HCT116 (cell line): ENCODE results near the gene GLOD4. TPM values are rescaled to one million over a fixed set of nuclear protein-coding genes. Genes with fewer than 3 reads are reported as not detected.

ENCODE experiments used
- ATAC-seq: fragments of 200-7000 bp; cut with Tn5 transposase; 2 replicates; pipeline ENCODE4 v1.9.1; 2020; ENCODE audit warnings: mild to moderate bottlenecking, moderate library complexity
- BruUV-seq: library from RNA; stranded (reverse); fragments of 400-500 nt; replicated peaks from 2 replicates; lab custom pipeline; 2021; lab: Mats Ljungman, UMichigan
- CTCF ChIA-PET: fragments of 300-600 bp; sonication (Branson Sonifier 250); formaldehyde crosslinking; loops from one replicate; lab custom pipeline; 2021; ENCODE audit warnings: antibody characterized with exemption; lab: Charles Lee
- POLR2A ChIA-PET: fragments of 300-600, 350-600 bp; sonication (Branson Sonifier 250); formaldehyde crosslinking; loops from one replicate; lab custom pipeline; 2021; ENCODE audit warnings: antibody characterized with exemption; lab: Charles Lee
- RAD21 ChIA-PET, 2 experiments: fragments of 300-600 bp; sonication (Branson Sonifier 250); formaldehyde crosslinking; loops; one replicate each; lab custom pipeline; 2023; ENCODE audit warnings: low total read pairs in 2 of 2; ENCODE audit not compliant: uncharacterized antibody in 2 of 2, unreplicated experiment in 2 of 2, low non-redundant PET in 1 of 2; lab: Charles Lee
- DNase-seq: peaks from one replicate; pipeline ENCODE4 v3.0.0-alpha.2; 2010; ENCODE audit warnings: low read depth, low spot score
- H2AFZ ChIP-seq: fragments of 200-600 bp; shearing (Covaris generic), sonication (generic); 2 replicates; pipeline ENCODE4 v1.6.1; 2017; ENCODE audit warnings: low read depth, mixed run types, mixed read lengths, antibody characterized with exemption, low read length; ENCODE audit not compliant: poor library complexity, severe bottlenecking
- H3K27ac ChIP-seq: 2 replicates; pipeline ENCODE4 v1.5.1; 2012; ENCODE audit warnings: low read depth, low read length
- H3K27me3 ChIP-seq: fragments of 200-600 bp; sonication (generic); 2 replicates; pipeline ENCODE4 v1.6.1; 2016; ENCODE audit warnings: mixed run types, low read length, mixed read lengths; ENCODE audit not compliant: insufficient read depth
- H3K36me3 ChIP-seq, 2 experiments: fragments of 200-500 bp in 1 of 2; fragments of 200-600 bp in 1 of 2; sonication (Bioruptor generic) in 1 of 2; sonication (generic) in 1 of 2; 2 replicates each; pipeline versions ENCODE4 v1.5.1 to v1.6.1; 2014 to 2016; ENCODE audit warnings: low read length in 2 of 2, inconsistent platforms in 1 of 2, mixed read lengths in 1 of 2, mixed run types in 1 of 2; ENCODE audit not compliant: insufficient read depth in 2 of 2, control insufficient read depth in 1 of 2
- H3K4me1 ChIP-seq, 2 experiments: fragments of 200-600 bp in 1 of 2; sonication (generic) in 1 of 2; 2 replicates each; pipeline versions ENCODE4 v1.5.1 to v1.6.1; 2012 to 2017; ENCODE audit warnings: low read length in 2 of 2, inconsistent platforms in 1 of 2, mild to moderate bottlenecking in 1 of 2, mixed read lengths in 1 of 2, mixed run types in 1 of 2, moderate library complexity in 1 of 2; ENCODE audit not compliant: insufficient read depth in 2 of 2, control insufficient read depth in 1 of 2
- H3K4me2 ChIP-seq: fragments of 200-600 bp; sonication (generic); 2 replicates; pipeline ENCODE4 v1.6.1; 2017; ENCODE audit warnings: mixed run types, low read length, mixed read lengths
- H3K4me3 ChIP-seq, 2 experiments: fragments of 200-600 bp in 1 of 2; sonication (generic) in 1 of 2; replicated peaks in 1 of 2; 2 replicates each; pipeline ENCODE4 v1.5.1; 2011 to 2016; ENCODE audit warnings: low read length in 2 of 2, control low read depth in 1 of 2, low read depth in 1 of 2, mild to moderate bottlenecking in 1 of 2, mixed read lengths in 1 of 2, mixed run types in 1 of 2
- H3K79me2 ChIP-seq: fragments of 200-600 bp; sonication (generic); 2 replicates; pipeline ENCODE4 v1.6.1; 2017; ENCODE audit warnings: mild to moderate bottlenecking, mixed run types, low read length, moderate library complexity, mixed read lengths; ENCODE audit not compliant: insufficient read depth
- H3K9ac ChIP-seq: fragments of 200-600 bp; sonication (generic); 2 replicates; pipeline ENCODE4 v1.6.1; 2016; ENCODE audit warnings: low read length, mixed read lengths
- H3K9me2 ChIP-seq: fragments of 200-600 bp; sonication (generic), shearing (Covaris generic); 2 replicates; pipeline ENCODE4 v1.6.1; 2017; ENCODE audit warnings: mixed run types, mild to moderate bottlenecking, moderate library complexity; ENCODE audit not compliant: insufficient read depth
- H3K9me3 ChIP-seq, 2 experiments: fragments of 200-500 bp in 1 of 2; fragments of 200-600 bp in 1 of 2; sonication (Bioruptor generic) in 1 of 2; sonication (generic) in 1 of 2; 2 replicates each; pipeline ENCODE4 v1.6.1; 2014 to 2017; ENCODE audit warnings: low read length in 2 of 2, mixed read lengths in 2 of 2, inconsistent platforms in 1 of 2, low read depth in 1 of 2, mild to moderate bottlenecking in 1 of 2, mixed run types in 1 of 2, moderate library complexity in 1 of 2; ENCODE audit not compliant: control insufficient read depth in 1 of 2, insufficient read depth in 1 of 2
- H4K20me1 ChIP-seq: fragments of 200-600 bp; sonication (generic), shearing (Covaris generic); 2 replicates; pipeline ENCODE4 v1.6.1; 2017; ENCODE audit warnings: mixed run types, mild to moderate bottlenecking, moderate library complexity; ENCODE audit not compliant: insufficient read depth
- ATF3 ChIP-seq: IDR thresholded peaks from 2 replicates; pipeline ENCODE4 v1.6.1; 2012
- CBX3 ChIP-seq: IDR thresholded peaks from 2 replicates; pipeline ENCODE4 v1.6.1; 2012; ENCODE audit warnings: low read depth
- CEBPB ChIP-seq: IDR thresholded peaks from 2 replicates; pipeline ENCODE4 v1.6.1; 2012; ENCODE audit warnings: low read depth
- EGR1 ChIP-seq: IDR thresholded peaks from 2 replicates; pipeline ENCODE4 v1.6.1; 2012; ENCODE audit warnings: low read depth
- ELF1 ChIP-seq: IDR thresholded peaks from 2 replicates; pipeline ENCODE4 v1.6.1; 2012; ENCODE audit warnings: low read depth, borderline replicate concordance
- EZH2 ChIP-seq: fragments of 200-600 bp; sonication (generic); IDR thresholded peaks from 2 replicates; pipeline ENCODE4 v1.6.1; 2017; ENCODE audit warnings: antibody characterized with exemption, mixed run types
- EZH2phosphoT487 ChIP-seq: fragments of 200-600 bp; IDR thresholded peaks from 2 replicates; pipeline ENCODE4 v1.6.1; 2018; ENCODE audit warnings: antibody characterized with exemption, borderline replicate concordance
- FOSL1 ChIP-seq: IDR thresholded peaks from 2 replicates; pipeline ENCODE4 v1.6.1; 2012; ENCODE audit warnings: low read depth
- POLR2A ChIP-seq: IDR thresholded peaks from 2 replicates; pipeline ENCODE4 v1.7.0; 2011; ENCODE audit warnings: borderline replicate concordance; ENCODE audit not compliant: insufficient read depth, insufficient read length; ENCODE audit errors: extremely low read depth
- POLR2AphosphoS5 ChIP-seq: IDR thresholded peaks from 2 replicates; pipeline ENCODE4 v1.6.1; 2011; ENCODE audit warnings: mild to moderate bottlenecking, low read depth, low read length, moderate library complexity
- SIN3A ChIP-seq: IDR thresholded peaks from 2 replicates; pipeline ENCODE4 v1.6.1; 2012; ENCODE audit warnings: low read depth
- SP1 ChIP-seq: IDR thresholded peaks from 2 replicates; pipeline ENCODE4 v1.6.1; 2012; ENCODE audit warnings: low read depth
- TCF7L2 ChIP-seq: IDR thresholded peaks from 2 replicates; pipeline ENCODE4 v1.7.0; 2011; ENCODE audit warnings: borderline replicate concordance, inconsistent platforms; ENCODE audit not compliant: insufficient read depth, insufficient read length; ENCODE audit errors: extremely low read depth
- ZBTB33 ChIP-seq: IDR thresholded peaks from 2 replicates; pipeline ENCODE4 v1.6.1; 2011; ENCODE audit warnings: mild to moderate bottlenecking, low read length, moderate library complexity; ENCODE audit not compliant: insufficient replicate concordance; ENCODE audit errors: extremely low read depth
- ZNF274 ChIP-seq: fragments of 200-500 bp; sonication (Bioruptor generic); IDR thresholded peaks from 2 replicates; pipeline ENCODE4 v1.6.1; 2014; ENCODE audit warnings: mild to moderate bottlenecking, low read depth, low read length, inconsistent platforms
- intact Hi-C: fragments of 100-400 bp; cut with micrococcal nuclease; formaldehyde crosslinking; loops from 2 replicates; pipeline ENCODE4 v1.10.0; 2022
- total RNA-seq: library from RNA; stranded (reverse); gene quantifications from one replicate; pipeline ENCODE4 v1.2.1, GENCODE V29; 2021; ENCODE audit not compliant: unreplicated experiment
- TF ChIP-seq, protein P1 (sequence below), 3 experiments: fragments of 200-600 bp in 1 of 3; sonication (generic) in 1 of 3; IDR thresholded peaks in 2 of 3; conservative IDR thresholded peaks in 1 of 3; 2 replicates each; pipeline ENCODE4 v1.5.1; 2012 to 2017; ENCODE audit warnings: low read depth in 2 of 3, low read length in 2 of 3, antibody characterized with exemption in 1 of 3, borderline replicate concordance in 1 of 3, control low read depth in 1 of 3, mild to moderate bottlenecking in 1 of 3, mixed read lengths in 1 of 3, mixed run types in 1 of 3, moderate library complexity in 1 of 3; ENCODE audit not compliant: insufficient read depth in 1 of 3
- TF ChIP-seq, protein P2 (sequence below): IDR thresholded peaks from 2 replicates; pipeline ENCODE4 v1.6.1; 2012

The GLOD4 gene
- total RNA-seq, 1 experiment from 2014 or later: 80.7 TPM

DNA sequence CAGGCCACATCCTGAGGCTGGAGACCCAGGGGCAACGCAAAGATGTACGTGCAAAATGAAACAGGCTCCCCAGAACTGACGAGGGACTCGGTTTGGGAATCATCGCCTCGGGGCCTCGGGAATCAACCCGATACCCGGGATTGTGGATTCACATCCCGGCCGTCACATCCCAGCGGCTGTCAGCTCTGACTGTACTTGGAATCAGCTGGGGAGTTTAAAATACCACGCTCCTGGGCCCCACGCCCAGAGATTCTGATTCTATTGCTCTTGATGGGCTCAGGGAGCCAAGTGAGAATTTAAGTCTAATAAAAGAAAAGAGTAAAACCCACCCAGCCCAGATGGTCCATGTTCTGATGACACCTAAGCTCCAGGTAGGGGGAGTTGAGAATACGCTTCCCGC is 42.3 kb upstream of the GLOD4 start:
- Histone ChIP-seq H3K79me2 (peaks cover 10% of the 10 kb centered on the region; the same call in 1 of the 2 replicates), H2AFZ (no peak overlapping the region), H3K9ac (no peak overlapping the region), H3K9me2 (no peaks in the 10 kb centered on the region), H3K36me3 (peaks cover 4 to 11% of the 10 kb centered on the region in 2 experiments; a peak in 1 of 4 replicates), H3K4me2 (no peak overlapping the region), H3K4me1 (peaks cover 5 to 9% of the 10 kb centered on the region in 2 experiments; a peak in 3 of 4 replicates), H3K27ac (no peak overlapping the region), H3K27me3 (no peaks in the 10 kb centered on the region), H4K20me1 (no peaks in the 10 kb centered on the region), H3K9me3 (no peaks in the 10 kb centered on the region), H3K4me3 (no peak overlapping the region)
- CTCF ChIA-PET: no interaction called here
- ATAC-seq (no peak), DNase-seq (no peak)
- intact Hi-C loops: no loop called here
- no peak for TF ChIP-seq ATF3
- no peak for TF ChIP-seq SIN3A
- TF ChIP-seq, protein P1, sequence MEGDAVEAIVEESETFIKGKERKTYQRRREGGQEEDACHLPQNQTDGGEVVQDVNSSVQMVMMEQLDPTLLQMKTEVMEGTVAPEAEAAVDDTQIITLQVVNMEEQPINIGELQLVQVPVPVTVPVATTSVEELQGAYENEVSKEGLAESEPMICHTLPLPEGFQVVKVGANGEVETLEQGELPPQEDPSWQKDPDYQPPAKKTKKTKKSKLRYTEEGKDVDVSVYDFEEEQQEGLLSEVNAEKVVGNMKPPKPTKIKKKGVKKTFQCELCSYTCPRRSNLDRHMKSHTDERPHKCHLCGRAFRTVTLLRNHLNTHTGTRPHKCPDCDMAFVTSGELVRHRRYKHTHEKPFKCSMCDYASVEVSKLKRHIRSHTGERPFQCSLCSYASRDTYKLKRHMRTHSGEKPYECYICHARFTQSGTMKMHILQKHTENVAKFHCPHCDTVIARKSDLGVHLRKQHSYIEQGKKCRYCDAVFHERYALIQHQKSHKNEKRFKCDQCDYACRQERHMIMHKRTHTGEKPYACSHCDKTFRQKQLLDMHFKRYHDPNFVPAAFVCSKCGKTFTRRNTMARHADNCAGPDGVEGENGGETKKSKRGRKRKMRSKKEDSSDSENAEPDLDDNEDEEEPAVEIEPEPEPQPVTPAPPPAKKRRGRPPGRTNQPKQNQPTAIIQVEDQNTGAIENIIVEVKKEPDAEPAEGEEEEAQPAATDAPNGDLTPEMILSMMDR (IDR thresholded peaks at IDR 0.05 in 2 of 3, conservative IDR thresholded peaks at IDR 0.05 in 1 of 3; ENCODE audit: borderline replicate concordance in 1 of 3, insufficient read depth in 1 of 3, low read depth in 2 of 3, low read length in 2 of 3): no peak
- no peak for TF ChIP-seq SP1
- no peak for TF ChIP-seq POLR2A
- no peak for TF ChIP-seq FOSL1
- no peak for TF ChIP-seq POLR2AphosphoS5
- no peak for TF ChIP-seq ELF1
- TF ChIP-seq TCF7L2: no peak
- TF ChIP-seq CBX3: no peak
- no peak for TF ChIP-seq ZNF274
- TF ChIP-seq, protein P2, sequence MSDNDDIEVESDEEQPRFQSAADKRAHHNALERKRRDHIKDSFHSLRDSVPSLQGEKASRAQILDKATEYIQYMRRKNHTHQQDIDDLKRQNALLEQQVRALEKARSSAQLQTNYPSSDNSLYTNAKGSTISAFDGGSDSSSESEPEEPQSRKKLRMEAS: no peak
- no peak for TF ChIP-seq CEBPB
- TF ChIP-seq ZBTB33: no peak
- no peak for TF ChIP-seq EZH2
- no peak for TF ChIP-seq EZH2phosphoT487
- TF ChIP-seq EGR1: no peak
- no TSS peak for BruUV-seq
- POLR2A ChIA-PET: no interaction called here
- RAD21 ChIA-PET: no interaction called here
